PC-9 (cell line): ENCODE results near the gene KRTAP10-7. TPM values are rescaled to one million over a fixed set of nuclear protein-coding genes. Genes with fewer than 3 reads are reported as not detected.
"Not testable (repeated sequence)": the region's sequence is repeated elsewhere in the genome, so short reads cannot be mapped to it uniquely, and the experiment has no call there.

ENCODE experiments used
- BruUV-seq: library from RNA; stranded (reverse); fragments of 400-500 nt; replicated peaks from 2 replicates; lab custom pipeline; 2021; lab: Mats Ljungman, UMichigan
- CTCF ChIA-PET: fragments of 300-600 bp; sonication (Branson Sonifier 250); formaldehyde crosslinking; loops from one replicate; lab custom pipeline; 2022; ENCODE audit warnings: antibody characterized with exemption; lab: Charles Lee
- POLR2A ChIA-PET: fragments of 300-600 bp; sonication (Branson Sonifier 250); formaldehyde crosslinking; loops from one replicate; lab custom pipeline; 2022; ENCODE audit warnings: antibody characterized with exemption; ENCODE audit not compliant: unreplicated experiment; lab: Charles Lee
- DNase-seq, 2 experiments: peaks; one replicate each; pipeline versions ENCODE4 v3.0.0 to v3.0.0-alpha.2; 2015 to 2022; ENCODE audit warnings: mixed read lengths in 1 of 2
- H2AFZ ChIP-seq: fragments of 200-600 bp; sonication (generic); 2 replicates; pipeline ENCODE4 v1.8.1; 2017; ENCODE audit warnings: antibody characterized with exemption
- H3F3A ChIP-seq: fragments of 200-600 bp; sonication (generic); 2 replicates; pipeline ENCODE4 v1.8.1; 2017; ENCODE audit warnings: antibody characterized with exemption, mild to moderate bottlenecking, low read depth; ENCODE audit not compliant: insufficient read depth
- H3K27ac ChIP-seq: fragments of 200-600 bp; sonication (generic); 2 replicates; pipeline ENCODE4 v1.6.1; 2016; ENCODE audit warnings: mixed run types
- H3K27me3 ChIP-seq: fragments of 200-600 bp; sonication (generic); 2 replicates; pipeline ENCODE4 v1.6.1; 2016; ENCODE audit warnings: low read depth, mixed run types; ENCODE audit not compliant: insufficient read depth
- H3K36me3 ChIP-seq: fragments of 200-600 bp; sonication (generic); 2 replicates; pipeline ENCODE4 v1.6.1; 2016; ENCODE audit warnings: low read depth, mixed run types
- H3K4me1 ChIP-seq: fragments of 200-600 bp; sonication (generic); replicated peaks from 2 replicates; pipeline ENCODE4 v1.6.1; 2016; ENCODE audit warnings: mixed run types; ENCODE audit not compliant: insufficient read depth
- H3K4me2 ChIP-seq: fragments of 200-600 bp; sonication (generic); 2 replicates; pipeline ENCODE4 v1.6.1; 2017; ENCODE audit warnings: mixed run types
- H3K4me3 ChIP-seq: fragments of 200-600 bp; sonication (generic); 2 replicates; pipeline ENCODE4 v1.6.1; 2016; ENCODE audit warnings: mixed run types
- H3K79me2 ChIP-seq: fragments of 200-600 bp; sonication (generic); 2 replicates; pipeline ENCODE4 v1.6.1; 2017; ENCODE audit warnings: low read depth, mixed run types
- H3K9me2 ChIP-seq: fragments of 200-600 bp; sonication (generic); 2 replicates; pipeline ENCODE4 v1.8.1; 2017; ENCODE audit warnings: mild to moderate bottlenecking; ENCODE audit not compliant: insufficient read depth
- H3K9me3 ChIP-seq: fragments of 200-600 bp; sonication (generic); 2 replicates; pipeline ENCODE4 v1.8.1; 2016; ENCODE audit warnings: low read depth; ENCODE audit not compliant: insufficient read depth
- H4K20me1 ChIP-seq: fragments of 200-600 bp; sonication (generic); 2 replicates; pipeline ENCODE4 v1.8.1; 2017; ENCODE audit not compliant: insufficient read depth
- CTCF ChIP-seq: fragments of 200-600 bp; sonication (generic); conservative IDR thresholded peaks from 2 replicates; pipeline ENCODE4 v1.6.1; 2017; ENCODE audit warnings: mixed run types, antibody characterized with exemption, mild to moderate bottlenecking, moderate library complexity
- EZH2 ChIP-seq: fragments of 200-600 bp; sonication (generic); IDR thresholded peaks from 2 replicates; pipeline ENCODE4 v1.8.0; 2017; ENCODE audit warnings: antibody characterized with exemption, low read depth
- intact Hi-C: fragments of 100-400 bp; cut with micrococcal nuclease; formaldehyde crosslinking; loops from one replicate; pipeline ENCODE4 v1.10.0; 2022; ENCODE audit not compliant: unreplicated experiment
- total RNA-seq: library from RNA; stranded (reverse); gene quantifications from 2 replicates; pipeline ENCODE4 v1.2.3, GENCODE V29; 2021

Gene KRTAP10-7
- total RNA-seq, 1 experiment from 2014 or later: not detected

DNA sequence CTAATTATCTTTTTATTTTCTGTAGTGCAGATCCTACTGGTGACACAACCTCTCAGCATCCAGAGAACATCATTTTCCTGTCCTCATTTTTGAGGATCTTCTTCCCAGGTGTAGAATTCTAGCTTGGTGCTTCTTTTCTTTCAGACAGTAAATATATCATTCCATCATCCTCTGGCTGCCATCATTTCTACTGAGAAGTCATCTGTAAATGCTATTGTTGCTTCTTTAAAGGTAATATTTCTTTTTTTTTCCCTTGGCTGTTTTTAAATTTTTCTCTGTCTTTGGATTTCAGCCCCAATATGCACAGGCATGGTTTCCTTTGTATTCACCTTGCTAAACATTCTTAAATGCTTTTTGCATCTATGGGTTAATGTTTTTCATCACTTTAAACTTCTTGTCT, 23.2 kb downstream of the KRTAP10-7 start:
- ChIA-PET POLR2A (no interaction called here), CTCF (no interaction called here)
- Histone ChIP-seq H3F3A (no peaks in the 10 kb centered on the region), H3K4me1 (no peaks in the 10 kb centered on the region), H2AFZ (no peak overlapping the region), H3K79me2 (no peaks in the 10 kb centered on the region), H3K4me3 (no peak overlapping the region), H3K9me3 (peaks cover 4% of the 10 kb centered on the region; the same call in 1 of the 2 replicates), H3K9me2 (no peaks in the 10 kb centered on the region), H3K36me3 (no peaks in the 10 kb centered on the region), H3K27me3 (peaks cover 17% of the 10 kb centered on the region), H4K20me1 (no peaks in the 10 kb centered on the region), H3K27ac (no peak overlapping the region), H3K4me2 (no peak overlapping the region)
- TF ChIP-seq CTCF (no peak), EZH2 (no peak)
- no TSS peak for BruUV-seq
- intact Hi-C loops: no loop called here
- DNase-seq: no peak

DNA sequence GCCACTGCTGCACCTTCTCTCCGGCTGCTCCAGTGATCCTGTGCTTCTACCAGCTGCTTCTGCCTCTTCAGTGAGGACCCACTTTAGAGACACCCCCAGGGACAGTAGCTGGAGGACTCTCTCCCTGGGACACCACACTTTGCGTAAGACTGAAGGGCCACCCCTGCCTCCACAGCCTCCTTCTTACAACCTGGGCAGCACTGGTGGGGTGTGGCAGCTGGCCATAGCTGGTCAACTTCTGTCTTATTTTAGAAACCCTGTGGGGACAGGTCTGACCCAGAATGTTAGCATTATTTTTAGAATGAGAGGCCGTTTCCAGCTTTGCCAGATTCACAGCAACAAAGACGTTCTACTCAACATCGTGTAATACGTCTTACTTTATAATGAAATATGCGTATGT, 25.4 kb downstream of the KRTAP10-7 start:
- Histone ChIP-seq H3K36me3 (no peaks in the 10 kb centered on the region), H3K9me2 (no peaks in the 10 kb centered on the region), H4K20me1 (no peaks in the 10 kb centered on the region), H3K4me3 (no peak overlapping the region), H3F3A (no peaks in the 10 kb centered on the region), H3K4me2 (no peak overlapping the region), H3K4me1 (no peaks in the 10 kb centered on the region), H2AFZ (no peak overlapping the region), H3K27me3 (peaks cover 31% of the 10 kb centered on the region), H3K79me2 (no peaks in the 10 kb centered on the region), H3K27ac (no peak overlapping the region), H3K9me3 (peaks cover 4% of the 10 kb centered on the region; the same call in 1 of the 2 replicates)
- ChIA-PET POLR2A (no interaction called here), CTCF (no interaction called here)
- intact Hi-C loops: no loop called here
- BruUV-seq: no TSS peak
- TF ChIP-seq EZH2 (no peak), CTCF (no peak)
- DNase-seq: no peak

GRCh38 chr21:44626262-44626661, 25.9 kb downstream of the KRTAP10-7 start:
- Histone ChIP-seq H3K4me1 (no peaks in the 10 kb centered on the region), H3K79me2 (no peaks in the 10 kb centered on the region), H3K4me2 (no peak overlapping the region), H3K27ac (no peak overlapping the region), H3K9me2 (no peaks in the 10 kb centered on the region), H2AFZ (no peak overlapping the region), H4K20me1 (no peaks in the 10 kb centered on the region), H3K36me3 (no peaks in the 10 kb centered on the region), H3K4me3 (no peak overlapping the region), H3F3A (no peaks in the 10 kb centered on the region), H3K27me3 (peaks cover 31% of the 10 kb centered on the region), H3K9me3 (peaks cover 4% of the 10 kb centered on the region; the same call in 1 of the 2 replicates)
- CTCF ChIA-PET: no interaction called here
- no TSS peak for BruUV-seq
- POLR2A ChIA-PET: no interaction called here
- DNase-seq: no peak
- intact Hi-C loops: no loop called here
- TF ChIP-seq EZH2: no peak

- ChIA-PET CTCF (no interaction called here), POLR2A (no interaction called here)
- H3K4me3 ChIP-seq: no peak within 1 kb of the TSS
- H3K4me2 ChIP-seq: no peak within 1 kb of the TSS
- H3K27ac ChIP-seq: no peak within 1 kb of the TSS
- H3K79me2 ChIP-seq: no peaks in the 10 kb centered on the region
- peaks cover 31% of the 10 kb centered on the region for H3K27me3 ChIP-seq
- H2AFZ ChIP-seq: no peak within 1 kb of the TSS
- no peaks in the 10 kb centered on the region for H3K4me1 ChIP-seq
- H4K20me1 ChIP-seq: no peaks in the 10 kb centered on the region
- BruUV-seq: no TSS peak
- TF ChIP-seq EZH2 (no peak), CTCF (no peak)
- peaks cover 4% of the 10 kb centered on the region; the same call in 1 of the 2 replicates for H3K9me3 ChIP-seq
- intact Hi-C loops: no loop called here
- no peaks in the 10 kb centered on the region for H3K36me3 ChIP-seq
- DNase-seq: no peak
- no peaks in the 10 kb centered on the region for H3K9me2 ChIP-seq
- H3F3A ChIP-seq: no peaks in the 10 kb centered on the region
Observed at GRCh38 chr21:44626673-44627143, 26.3 kb downstream of the KRTAP10-7 start, which contains the start of gene KRTAP10-9. Gene KRTAP10-9, plus strand, starts transcription at chr21:44627093. Its CDS starts 79 bp downstream, at chr21:44627172.

DNA sequence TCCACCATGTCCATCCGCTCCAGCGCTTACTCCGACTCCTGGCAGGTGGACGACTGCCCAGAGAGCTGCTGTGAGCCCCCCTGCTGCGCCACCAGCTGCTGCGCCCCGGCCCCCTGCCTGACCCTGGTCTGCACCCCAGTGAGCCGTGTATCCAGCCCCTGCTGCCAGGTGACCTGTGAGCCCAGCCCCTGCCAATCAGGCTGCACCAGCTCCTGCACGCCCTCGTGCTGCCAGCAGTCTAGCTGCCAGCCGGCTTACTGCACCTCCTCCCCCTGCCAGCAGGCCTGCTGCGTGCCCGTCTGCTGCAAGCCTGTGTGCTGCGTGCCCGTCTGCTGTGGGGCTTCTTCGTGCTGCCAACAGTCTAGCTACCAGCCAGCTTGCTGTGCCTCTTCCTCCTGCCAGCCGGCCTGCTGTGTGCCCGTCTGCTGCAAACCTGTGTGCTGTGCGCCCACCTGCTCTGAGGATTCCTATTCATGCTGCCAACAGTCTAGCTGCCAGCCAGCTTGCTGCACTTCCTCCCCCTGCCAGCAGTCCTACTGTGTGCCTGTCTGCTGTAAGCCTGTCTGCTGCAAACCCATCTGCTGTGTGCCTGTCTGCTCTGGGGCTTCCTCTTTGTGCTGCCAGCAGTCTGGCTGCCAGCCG, 26.9 kb downstream of the KRTAP10-7 start:
- H3F3A ChIP-seq, H2AFZ ChIP-seq, POLR2A ChIA-PET, H3K9me2 ChIP-seq, DNase-seq, H4K20me1 ChIP-seq, CTCF ChIA-PET, H3K4me3 ChIP-seq, H3K36me3 ChIP-seq, H3K9me3 ChIP-seq, H3K4me1 ChIP-seq, H3K27ac ChIP-seq, H3K79me2 ChIP-seq, H3K4me2 ChIP-seq, intact Hi-C loops, BruUV-seq: not testable (repeated sequence)
- H3K27me3 ChIP-seq: peaks cover 31% of the 10 kb centered on the region
